GM12878 (cell line): ENCODE results near the gene CCDC91. TPM values are rescaled to one million over a fixed set of nuclear protein-coding genes. Genes with fewer than 3 reads are reported as not detected.

Experiments
- ATAC-seq: fragments of 200-7000 bp; cut with Tn5 transposase; 3 replicates; pipeline ENCODE4 v1.9.1; 2020; ENCODE audit warnings: mild to moderate bottlenecking, moderate library complexity
- BruUV-seq: library from RNA; stranded (reverse); fragments of 400-500 nt; replicated peaks from 2 replicates; lab custom pipeline; 2021; lab: Mats Ljungman, UMichigan
- CTCF ChIA-PET: fragments of 300-600 bp; sonication (Branson Sonifier 250); formaldehyde crosslinking; extraction: SDS; loops from one replicate; lab custom pipeline; 2021; ENCODE audit warnings: inconsistent platforms; lab: Yijun Ruan, JAX
- POLR2A ChIA-PET: fragments of 350-600 bp; formaldehyde crosslinking; extraction: SDS; loops from one replicate; lab custom pipeline; 2021; ENCODE audit warnings: inconsistent platforms; lab: Charles Lee
- RAD21 ChIA-PET: fragments of 300-600 bp; sonication (Branson Sonifier 250); formaldehyde crosslinking; loops from one replicate; lab custom pipeline; 2023; ENCODE audit warnings: antibody characterized with exemption; ENCODE audit not compliant: unreplicated experiment; lab: Charles Lee
- SMC1A ChIA-PET: fragments of 300-600 bp; sonication (Branson Sonifier 250); formaldehyde crosslinking; loops from one replicate; lab custom pipeline; 2023; ENCODE audit not compliant: unreplicated experiment, uncharacterized antibody; lab: Charles Lee
- DNase-seq: peaks from one replicate; pipeline ENCODE4 v3.0.0-alpha.2; 2011; ENCODE audit warnings: low read depth, low spot score
- FAIRE-seq: peaks from 3 replicates; lab custom pipeline; 2011; peaks lifted over from hg19 to GRCh38; lab: Jason Lieb, UNC
- H2AFZ ChIP-seq: 2 replicates; pipeline ENCODE4 v1.6.0; 2011; ENCODE audit warnings: low read depth, low read length, control low read depth; ENCODE audit not compliant: control insufficient read depth
- H3K27ac ChIP-seq: 2 replicates; pipeline ENCODE4 v1.5.1; 2011; ENCODE audit warnings: control low read depth; ENCODE audit not compliant: control insufficient read depth, insufficient read depth
- H3K27me3 ChIP-seq, 2 experiments: replicated peaks in 1 of 2; 2 replicates each; pipeline versions ENCODE4 v1.6.0 to v1.6.1; 2011; ENCODE audit warnings: low read length in 1 of 2; ENCODE audit not compliant: control insufficient read depth in 2 of 2, insufficient read depth in 2 of 2
- H3K36me3 ChIP-seq, 2 experiments: 2 replicates each; pipeline ENCODE4 v1.5.1; 2011; ENCODE audit warnings: low read length in 1 of 2; ENCODE audit not compliant: control insufficient read depth in 2 of 2, insufficient read depth in 2 of 2
- H3K4me1 ChIP-seq: 2 replicates; pipeline ENCODE4 v1.6.1; 2011; ENCODE audit warnings: mild to moderate bottlenecking, low read length, moderate library complexity, mixed read lengths; ENCODE audit not compliant: control insufficient read depth, insufficient read depth
- H3K4me2 ChIP-seq: 2 replicates; pipeline ENCODE4 v1.6.0; 2011; ENCODE audit warnings: control low read depth; ENCODE audit not compliant: control insufficient read depth, insufficient read depth
- H3K4me3 ChIP-seq: fragments of 200-600 bp; sonication (generic); 2 replicates; pipeline ENCODE4 v1.5.1; 2016
- H3K79me2 ChIP-seq: 2 replicates; pipeline ENCODE4 v1.6.0; 2011; ENCODE audit warnings: low read length; ENCODE audit not compliant: control insufficient read depth, insufficient read depth
- H3K9ac ChIP-seq: 2 replicates; pipeline ENCODE4 v1.8.0; 2011; ENCODE audit warnings: low read length, control low read depth, mixed read lengths; ENCODE audit not compliant: control insufficient read depth, insufficient read depth
- H3K9me3 ChIP-seq: replicated peaks from 3 replicates; pipeline ENCODE4 v1.5.1; 2011; ENCODE audit warnings: mild to moderate bottlenecking, low read length; ENCODE audit not compliant: control insufficient read depth, insufficient read depth
- H4K20me1 ChIP-seq: 2 replicates; pipeline ENCODE4 v1.6.0; 2011; ENCODE audit not compliant: control insufficient read depth, insufficient read depth
- CHD2 ChIP-seq: IDR thresholded peaks from 2 replicates; pipeline ENCODE4 v1.6.1; 2011; ENCODE audit warnings: low read depth, low read length, improper control_type of control experiment, borderline replicate concordance
- DPF2 ChIP-seq: fragments of 450-650 bp; IDR thresholded peaks from 2 replicates; pipeline ENCODE4 v1.6.1; 2017; ENCODE audit warnings: mild to moderate bottlenecking
- ESRRA ChIP-seq: IDR thresholded peaks from 2 replicates; pipeline ENCODE4 v1.6.1; 2012; ENCODE audit warnings: mild to moderate bottlenecking, low read length, improper control_type of control experiment
- FOXM1 ChIP-seq: IDR thresholded peaks from 2 replicates; pipeline ENCODE4 v1.6.1; 2012; ENCODE audit warnings: low read depth, mild to moderate bottlenecking, inconsistent platforms, low read length, moderate library complexity
- KLF5 ChIP-seq: fragments of 450-650 bp; IDR thresholded peaks from 2 replicates; pipeline ENCODE4 v1.6.1; 2014; ENCODE audit warnings: mild to moderate bottlenecking; ENCODE audit not compliant: partially characterized antibody
- MYB ChIP-seq: fragments of 150-350 bp; IDR thresholded peaks from 2 replicates; pipeline ENCODE4 v1.6.1; 2014; ENCODE audit warnings: mild to moderate bottlenecking, low read depth, low read length, borderline replicate concordance
- RBBP5 ChIP-seq: fragments of 200-600 bp; sonication (generic); conservative IDR thresholded peaks from 2 replicates; pipeline ENCODE4 v1.6.1; 2016
- SMC3 ChIP-seq: IDR thresholded peaks from 2 replicates; pipeline ENCODE4 v1.6.1; 2011; ENCODE audit warnings: low read length, improper control_type of control experiment, borderline replicate concordance
- STAT1 ChIP-seq: fragments of 450-650 bp; conservative IDR thresholded peaks from 2 replicates; pipeline ENCODE4 v1.6.1; 2014; ENCODE audit warnings: antibody characterized with exemption, mild to moderate bottlenecking
- in situ Hi-C: fragments of 300-500 bp; cut with MboI; formaldehyde crosslinking; loops from 9 replicates; pipeline ENCODE4 v1.14.3; 2018; ENCODE audit warnings: mixed read lengths
- intact Hi-C: fragments of 100-400 bp; cut with micrococcal nuclease; formaldehyde crosslinking; loops from one replicate; pipeline ENCODE4 v1.14.2; 2022; ENCODE audit not compliant: unreplicated experiment
- polyA plus RNA-seq, 11 experiments: library from polyadenylated mRNA; depleted of rRNA in 4 of 11; unstranded in 6 of 11; stranded (reverse) in 5 of 11; fragments of >200 nt; fragmentation: Nextera tagmentation in 4 of 11; fragmentation: Illumina TruSeq in 1 of 11; extraction: Ambion mirVana in 4 of 11; extraction: Trizol in 1 of 11; gene quantifications; 1 replicate in 1 of 11; 2 replicates in 10 of 11; pipeline versions ENCODE4 v1.2.1 to v1.2.3, GENCODE V29; 2011 to 2016; ENCODE audit warnings: inconsistent platforms in 2 of 11, missing spikeins in 2 of 11, low read depth in 1 of 11
- total RNA-seq, 4 experiments: library from RNA; depleted of rRNA in 3 of 4; stranded (reverse); fragments of >200 nt in 3 of 4; fragmentation: Illumina TruSeq in 1 of 4; extraction: Trizol in 1 of 4; gene quantifications; 2 replicates each; pipeline versions ENCODE4 v1.2.1 to v1.2.3, GENCODE V29; 2013 to 2021
- TF ChIP-seq, protein P1 (sequence below): IDR thresholded peaks from 2 replicates; pipeline ENCODE4 v1.6.1; 2012; ENCODE audit warnings: low read length, inconsistent platforms
- TF ChIP-seq, protein P2 (sequence below): fragments of 450-650 bp; IDR thresholded peaks from 2 replicates; pipeline ENCODE4 v1.6.1; 2017; ENCODE audit warnings: borderline replicate concordance

CCDC91 gene
- total and polyA plus RNA-seq, 10 of the 15 experiments (the other 5 are each of a cell fraction or from before 2014, with no cell fraction given) = 6.1 to 24.9 (median 16.5) TPM

DNA sequence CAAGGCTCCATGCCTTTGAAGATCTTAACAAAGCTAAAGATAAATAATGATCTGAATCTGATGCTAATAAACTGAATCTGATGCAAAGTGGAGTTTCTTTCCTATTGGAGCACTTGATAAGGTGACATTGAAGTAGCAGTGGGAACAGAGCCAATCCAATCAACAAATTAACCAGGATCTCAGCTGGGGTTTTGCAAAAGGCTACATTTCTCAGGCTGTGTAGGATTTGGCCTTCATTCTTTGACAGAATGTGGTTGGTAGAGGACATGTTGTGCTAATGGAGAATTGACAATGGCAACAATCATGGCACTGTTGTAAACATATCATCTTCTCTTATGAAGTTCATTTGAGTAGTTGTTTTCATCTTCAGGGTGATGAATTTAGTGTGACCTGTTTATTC lies 164.9 kb downstream of the CCDC91 start:
- SMC1A ChIA-PET = no interaction called here
- CTCF ChIA-PET = no interaction called here
- POLR2A ChIA-PET = no interaction called here

More for the DNA sequence above, 164.9 kb downstream of the CCDC91 start:
- H3K4me1 ChIP-seq = no peaks in the 10 kb centered on the region
- FAIRE-seq = no peak
- ATAC-seq = no peak
- H3K4me3 ChIP-seq = no peak overlapping the region
- H3K27me3 ChIP-seq = no peaks in the 10 kb centered on the region
- H3K36me3 ChIP-seq = no peaks in the 10 kb centered on the region
- H3K27ac ChIP-seq = no peak overlapping the region
- no peak for TF ChIP-seq FOXM1
- no peak for TF ChIP-seq RBBP5
- TF ChIP-seq KLF5 = no peak
- TF ChIP-seq SMC3 = no peak
- TF ChIP-seq, protein P1, sequence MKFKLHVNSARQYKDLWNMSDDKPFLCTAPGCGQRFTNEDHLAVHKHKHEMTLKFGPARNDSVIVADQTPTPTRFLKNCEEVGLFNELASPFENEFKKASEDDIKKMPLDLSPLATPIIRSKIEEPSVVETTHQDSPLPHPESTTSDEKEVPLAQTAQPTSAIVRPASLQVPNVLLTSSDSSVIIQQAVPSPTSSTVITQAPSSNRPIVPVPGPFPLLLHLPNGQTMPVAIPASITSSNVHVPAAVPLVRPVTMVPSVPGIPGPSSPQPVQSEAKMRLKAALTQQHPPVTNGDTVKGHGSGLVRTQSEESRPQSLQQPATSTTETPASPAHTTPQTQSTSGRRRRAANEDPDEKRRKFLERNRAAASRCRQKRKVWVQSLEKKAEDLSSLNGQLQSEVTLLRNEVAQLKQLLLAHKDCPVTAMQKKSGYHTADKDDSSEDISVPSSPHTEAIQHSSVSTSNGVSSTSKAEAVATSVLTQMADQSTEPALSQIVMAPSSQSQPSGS = no peak
- TF ChIP-seq CHD2 = no peak
- TF ChIP-seq, protein P2, sequence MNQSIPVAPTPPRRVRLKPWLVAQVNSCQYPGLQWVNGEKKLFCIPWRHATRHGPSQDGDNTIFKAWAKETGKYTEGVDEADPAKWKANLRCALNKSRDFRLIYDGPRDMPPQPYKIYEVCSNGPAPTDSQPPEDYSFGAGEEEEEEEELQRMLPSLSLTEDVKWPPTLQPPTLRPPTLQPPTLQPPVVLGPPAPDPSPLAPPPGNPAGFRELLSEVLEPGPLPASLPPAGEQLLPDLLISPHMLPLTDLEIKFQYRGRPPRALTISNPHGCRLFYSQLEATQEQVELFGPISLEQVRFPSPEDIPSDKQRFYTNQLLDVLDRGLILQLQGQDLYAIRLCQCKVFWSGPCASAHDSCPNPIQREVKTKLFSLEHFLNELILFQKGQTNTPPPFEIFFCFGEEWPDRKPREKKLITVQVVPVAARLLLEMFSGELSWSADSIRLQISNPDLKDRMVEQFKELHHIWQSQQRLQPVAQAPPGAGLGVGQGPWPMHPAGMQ = no peak
- TF ChIP-seq DPF2 = no peak
- TF ChIP-seq MYB = no peak
- no peak for TF ChIP-seq STAT1
- no peak for TF ChIP-seq ESRRA
- no peaks in the 10 kb centered on the region; the same call in 2 of the 3 replicates for H3K9me3 ChIP-seq
- RAD21 ChIA-PET = no interaction called here
- no TSS peak for BruUV-seq
- no peaks in the 10 kb centered on the region for H4K20me1 ChIP-seq
- intact Hi-C loops = no loop called here
- no peak for DNase-seq
- no peak overlapping the region for H2AFZ ChIP-seq
- no peak overlapping the region for H3K4me2 ChIP-seq
- in situ Hi-C loops = no loop called here
- no peak overlapping the region for H3K9ac ChIP-seq
- no peaks in the 10 kb centered on the region for H3K79me2 ChIP-seq
